WERI-Rb-1 (cell line): ENCODE measurements around the gene ZC3H13.

Source experiments
- DNase-seq: peaks from one replicate; pipeline ENCODE4 v3.0.0-alpha.2; 2020
- H3K27ac ChIP-seq: fragments of 250-450 bp; sonication (Bioruptor Pico); 2 replicates; pipeline ENCODE4 v1.5.1; 2020; ENCODE audit warnings: mild to moderate bottlenecking, moderate library complexity
- H3K27me3 ChIP-seq: fragments of 250-450 bp; sonication (Bioruptor Pico); 2 replicates; pipeline ENCODE4 v1.5.1; 2021; ENCODE audit warnings: mild to moderate bottlenecking, low read depth, moderate library complexity; ENCODE audit not compliant: insufficient read depth, severe bottlenecking
- H3K36me3 ChIP-seq: fragments of 250-450 bp; sonication (Bioruptor Pico); 2 replicates; pipeline ENCODE4 v1.5.1; 2020; ENCODE audit warnings: mild to moderate bottlenecking, moderate library complexity
- H3K4me3 ChIP-seq: 2 replicates; pipeline ENCODE4 v1.5.1; 2011; ENCODE audit warnings: low read depth, mild to moderate bottlenecking, control low read depth, low read length
- H3K9me3 ChIP-seq: fragments of 250-450 bp; sonication (Bioruptor Pico); 2 replicates; pipeline ENCODE4 v1.5.1; 2021; ENCODE audit warnings: mild to moderate bottlenecking, moderate library complexity; ENCODE audit not compliant: severe bottlenecking
- TF ChIP-seq, protein P1 (sequence below): IDR thresholded peaks from 2 replicates; pipeline ENCODE4 v1.5.1; 2011; ENCODE audit warnings: low read depth, mild to moderate bottlenecking, control low read depth, inconsistent platforms, low read length

The ZC3H13 gene

GRCh38 chr13:46016216-46016615, 36.3 kb downstream of the ZC3H13 start:
- no peaks in the 10 kb centered on the region for H3K9me3 ChIP-seq
- DNase-seq = no peak
- H3K36me3 ChIP-seq = peaks cover 23% of the 10 kb centered on the region
- no peak overlapping the region for H3K4me3 ChIP-seq
- TF ChIP-seq, protein P1, sequence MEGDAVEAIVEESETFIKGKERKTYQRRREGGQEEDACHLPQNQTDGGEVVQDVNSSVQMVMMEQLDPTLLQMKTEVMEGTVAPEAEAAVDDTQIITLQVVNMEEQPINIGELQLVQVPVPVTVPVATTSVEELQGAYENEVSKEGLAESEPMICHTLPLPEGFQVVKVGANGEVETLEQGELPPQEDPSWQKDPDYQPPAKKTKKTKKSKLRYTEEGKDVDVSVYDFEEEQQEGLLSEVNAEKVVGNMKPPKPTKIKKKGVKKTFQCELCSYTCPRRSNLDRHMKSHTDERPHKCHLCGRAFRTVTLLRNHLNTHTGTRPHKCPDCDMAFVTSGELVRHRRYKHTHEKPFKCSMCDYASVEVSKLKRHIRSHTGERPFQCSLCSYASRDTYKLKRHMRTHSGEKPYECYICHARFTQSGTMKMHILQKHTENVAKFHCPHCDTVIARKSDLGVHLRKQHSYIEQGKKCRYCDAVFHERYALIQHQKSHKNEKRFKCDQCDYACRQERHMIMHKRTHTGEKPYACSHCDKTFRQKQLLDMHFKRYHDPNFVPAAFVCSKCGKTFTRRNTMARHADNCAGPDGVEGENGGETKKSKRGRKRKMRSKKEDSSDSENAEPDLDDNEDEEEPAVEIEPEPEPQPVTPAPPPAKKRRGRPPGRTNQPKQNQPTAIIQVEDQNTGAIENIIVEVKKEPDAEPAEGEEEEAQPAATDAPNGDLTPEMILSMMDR = no peak
- H3K27ac ChIP-seq = no peak overlapping the region
- H3K27me3 ChIP-seq = no peaks in the 10 kb centered on the region

GRCh38 chr13:46015366-46015765, 37.2 kb downstream of the ZC3H13 start:
- peaks cover 28% of the 10 kb centered on the region for H3K36me3 ChIP-seq

GRCh38 chr13:46012404-46012803, 40.1 kb downstream of the ZC3H13 start:
- no peak overlapping the region for H3K27ac ChIP-seq
- TF ChIP-seq, protein P1 = no peak
- H3K9me3 ChIP-seq = no peaks in the 10 kb centered on the region
- no peak overlapping the region for H3K4me3 ChIP-seq
- H3K36me3 ChIP-seq = peaks cover 36% of the 10 kb centered on the region
- no peak for DNase-seq
- no peaks in the 10 kb centered on the region for H3K27me3 ChIP-seq

More at GRCh38 chr13:46015366-46015765, 37.2 kb downstream of the ZC3H13 start:
- Histone ChIP-seq H3K27me3 (no peaks in the 10 kb centered on the region), H3K9me3 (no peaks in the 10 kb centered on the region), H3K27ac (no peak overlapping the region), H3K4me3 (no peak overlapping the region)
- TF ChIP-seq, protein P1 = no peak
- DNase-seq = no peak

DNA sequence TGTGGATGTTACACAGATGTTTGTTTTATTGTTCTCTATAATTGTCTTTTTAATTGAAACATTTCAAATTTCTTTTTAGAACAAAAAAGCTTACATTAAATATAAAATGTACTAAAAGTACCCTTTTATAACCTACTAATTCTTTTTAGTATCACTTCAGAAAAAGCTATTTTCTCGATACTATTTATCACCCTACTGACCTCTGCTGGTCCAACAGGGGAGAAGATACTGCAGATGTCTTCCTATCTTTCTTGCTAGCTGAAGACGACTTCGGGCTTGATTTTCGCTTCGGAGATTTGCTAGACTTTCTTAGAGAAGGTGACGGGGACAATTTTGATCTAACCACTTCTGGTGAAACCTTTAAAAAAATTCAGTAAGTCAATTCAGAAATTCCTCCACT, 42.4 kb downstream of the ZC3H13 start:
- H3K27me3 ChIP-seq = no peaks in the 10 kb centered on the region
- DNase-seq = no peak
- no peaks in the 10 kb centered on the region for H3K9me3 ChIP-seq
- peaks cover 28% of the 10 kb centered on the region for H3K36me3 ChIP-seq
- TF ChIP-seq, protein P1 = no peak
- no peak overlapping the region for H3K4me3 ChIP-seq
- no peak overlapping the region for H3K27ac ChIP-seq

GRCh38 chr13:46008631-46009030, 43.9 kb downstream of the ZC3H13 start:
- H3K9me3 ChIP-seq = no peaks in the 10 kb centered on the region
- DNase-seq = no peak
- no peak overlapping the region for H3K4me3 ChIP-seq
- H3K27ac ChIP-seq = no peak overlapping the region
- H3K36me3 ChIP-seq = peaks cover 28% of the 10 kb centered on the region
- no peaks in the 10 kb centered on the region for H3K27me3 ChIP-seq
- TF ChIP-seq, protein P1 = no peak

DNA sequence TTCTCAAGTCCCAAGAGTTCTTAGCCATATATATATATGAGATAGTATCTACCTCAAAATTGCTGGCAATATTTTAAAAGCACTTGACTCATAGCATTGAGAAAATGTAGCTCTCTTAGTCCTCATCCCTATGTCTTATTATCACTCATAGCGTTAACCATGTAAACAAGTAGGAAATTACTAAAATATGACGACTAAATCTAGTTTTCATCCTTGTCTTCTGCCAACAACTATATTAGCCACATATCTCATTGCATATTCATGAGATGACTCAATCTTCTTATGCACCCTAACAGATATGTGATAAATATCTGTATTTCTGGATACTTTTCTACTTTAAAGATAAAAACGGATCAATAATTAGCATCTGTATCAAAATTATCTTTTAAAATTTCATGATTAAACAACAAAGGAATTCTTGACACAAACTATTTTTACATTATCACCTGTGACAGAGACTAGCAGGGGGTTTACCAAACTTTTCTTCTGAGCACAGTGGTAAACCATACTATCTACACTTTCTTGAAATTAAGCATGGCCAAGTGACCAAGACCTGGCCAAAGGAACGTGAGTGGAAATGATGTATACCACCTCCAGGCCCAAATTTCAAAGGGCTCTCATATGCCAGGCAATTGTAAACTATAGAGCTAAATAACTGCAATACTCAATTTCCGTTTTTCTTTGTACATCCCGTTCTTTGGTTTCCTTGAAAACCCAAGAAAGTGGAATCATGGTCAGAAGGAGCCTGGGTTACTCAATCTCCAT, 45.7 kb downstream of the ZC3H13 start:
- Histone ChIP-seq H3K36me3 (peaks cover 35% of the 10 kb centered on the region), H3K4me3 (no peak overlapping the region), H3K27me3 (no peaks in the 10 kb centered on the region), H3K27ac (no peak overlapping the region), H3K9me3 (no peaks in the 10 kb centered on the region)
- TF ChIP-seq, protein P1 = no peak
- no peak for DNase-seq
